ENCODE measurements around the gene DLL4. TPM values are rescaled to one million over a fixed set of nuclear protein-coding genes. Genes with fewer than 3 reads are reported as not detected.

Gene DLL4
- total and polyA plus RNA-seq, 4 donors, result 11.8 to 31.8 (median 17.1) TPM

GRCh38 chr15:40891810-40892446 is 37.2 kb upstream of the DLL4 start:
- Histone ChIP-seq H3K9ac (ENCODE audit: insufficient read depth in 1 of 2, low read length in 2 of 2) (peak overlapping the region in 1 of 2 donors; percentile 64), H3K27ac (ENCODE audit: low read depth in 1 of 2, low read length in 1 of 2) (no peak overlapping the region), H3K4me1 (ENCODE audit: control insufficient read depth in 5 of 5, insufficient read depth in 5 of 5, low read length in 5 of 5) (peaks cover 0 to 17% (median 6%) of the 10 kb centered on the region in 5 donors), H3K36me3 (ENCODE audit: control insufficient read depth in 4 of 4, insufficient read depth in 4 of 4, low read length in 4 of 4) (peaks cover 0 to 8% (median 3%) of the 10 kb centered on the region in 4 donors), H3K9me3 (ENCODE audit: control insufficient read depth in 4 of 4, insufficient read depth in 3 of 4, low read length in 3 of 4) (no peaks in the 10 kb centered on the region), H3K4me3 (no peak overlapping the region), H3K27me3 (ENCODE audit: control insufficient read depth in 3 of 3, insufficient read depth in 3 of 3, low read length in 2 of 3) (no peaks in the 10 kb centered on the region)
- peak; percentile 62 for TF ChIP-seq CTCF (IDR thresholded peaks at IDR 0.05; ENCODE audit: control extremely low read depth, extremely low read depth)
- WGBS, 2 donors, result 13 to 14% methylated on average over 4 of the region's 4 CpGs
- ATAC-seq (ENCODE audit: insufficient read depth, low FRiP score), result no peak
- peak; percentile 40 to 64 (median 53) for DNase-seq

GRCh38 chr15:40892447-40893012 is 36.6 kb upstream of the DLL4 start:
- Histone ChIP-seq H3K4me3 (no peak overlapping the region), H3K9me3 (ENCODE audit: control insufficient read depth in 4 of 4, insufficient read depth in 3 of 4, low read length in 3 of 4) (no peaks in the 10 kb centered on the region), H3K27me3 (ENCODE audit: control insufficient read depth in 3 of 3, insufficient read depth in 3 of 3, low read length in 2 of 3) (no peaks in the 10 kb centered on the region), H3K4me1 (ENCODE audit: control insufficient read depth in 5 of 5, insufficient read depth in 5 of 5, low read length in 5 of 5) (peaks cover 0 to 17% (median 6%) of the 10 kb centered on the region in 5 donors), H3K27ac (ENCODE audit: low read depth in 1 of 2, low read length in 1 of 2) (no peak overlapping the region), H3K36me3 (ENCODE audit: control insufficient read depth in 4 of 4, insufficient read depth in 4 of 4, low read length in 4 of 4) (peaks cover 0 to 11% (median 3%) of the 10 kb centered on the region in 4 donors), H3K9ac (ENCODE audit: insufficient read depth in 1 of 2, low read length in 2 of 2) (no peak overlapping the region)
- ATAC-seq (ENCODE audit: insufficient read depth, low FRiP score), result no peak
- no peak for TF ChIP-seq CTCF (IDR thresholded peaks at IDR 0.05; ENCODE audit: control extremely low read depth, extremely low read depth)
- WGBS, 2 donors, result 87 to 90% methylated on average over 2 of the region's 2 CpGs
- no peak for DNase-seq

DNA sequence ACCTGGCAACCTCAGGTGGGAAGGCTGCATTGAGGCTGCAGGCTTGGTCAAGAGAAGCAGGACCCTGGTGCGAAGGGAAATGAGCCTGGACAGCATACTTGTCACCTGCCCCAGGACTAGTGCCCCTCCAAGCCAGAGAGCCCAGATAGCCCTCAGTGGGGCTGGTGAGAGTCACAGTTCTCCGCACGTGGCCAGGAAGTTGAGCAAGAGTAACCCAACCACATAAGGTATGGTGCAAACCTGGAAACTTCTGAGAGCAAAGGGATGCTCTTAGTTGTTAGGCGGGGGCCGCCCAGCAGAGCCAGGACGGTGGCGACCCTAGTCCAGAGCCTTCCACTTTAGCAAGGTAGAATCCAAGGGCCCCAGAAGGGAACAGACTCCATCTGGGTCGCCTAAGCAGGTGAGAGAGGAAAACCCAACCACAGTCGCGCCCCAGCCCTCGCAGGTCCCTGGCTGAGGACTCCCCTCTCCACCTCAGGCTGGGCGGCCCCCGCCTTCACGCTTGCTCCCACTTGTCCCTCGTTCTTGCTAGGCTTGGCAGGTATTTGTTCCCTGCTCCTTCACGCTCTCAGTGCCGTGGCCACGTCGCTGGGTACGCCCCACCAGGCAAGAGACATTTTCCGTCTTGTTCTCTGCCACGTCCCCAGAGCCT is 36.0 kb upstream of the DLL4 start:
- Histone ChIP-seq H3K36me3 (ENCODE audit: control insufficient read depth in 4 of 4, insufficient read depth in 4 of 4, low read length in 4 of 4) (peaks cover 0 to 11% (median 3%) of the 10 kb centered on the region in 4 donors), H3K27ac (ENCODE audit: low read depth in 1 of 2, low read length in 1 of 2) (no peak overlapping the region), H3K4me3 (no peak overlapping the region), H3K27me3 (ENCODE audit: control insufficient read depth in 3 of 3, insufficient read depth in 3 of 3, low read length in 2 of 3) (no peaks in the 10 kb centered on the region), H3K4me1 (ENCODE audit: control insufficient read depth in 5 of 5, insufficient read depth in 5 of 5, low read length in 5 of 5) (peaks cover 0 to 17% (median 6%) of the 10 kb centered on the region in 5 donors), H3K9ac (ENCODE audit: insufficient read depth in 1 of 2, low read length in 2 of 2) (peak overlapping the region in 1 of 2 donors; percentile 89), H3K9me3 (ENCODE audit: control insufficient read depth in 4 of 4, insufficient read depth in 3 of 4, low read length in 3 of 4) (no peaks in the 10 kb centered on the region)
- ATAC-seq (ENCODE audit: insufficient read depth, low FRiP score) (no peak), DNase-seq (no peak)
- TF ChIP-seq CTCF (IDR thresholded peaks at IDR 0.05; ENCODE audit: control extremely low read depth, extremely low read depth), result no peak
- WGBS, 2 donors, result 74 to 76% methylated on average over 21 to 22 of the region's 22 CpGs

Data from lung (tissue), 12 donors.